DMS79 (cell line): Measurements from ENCODE around the gene LIMS4.
"Not testable (repeated sequence)": the region's sequence is repeated elsewhere in the genome, so short reads cannot be mapped to it uniquely, and the experiment has no call there.

ENCODE experiments used
- DNase-seq: peaks from one replicate; lab custom pipeline; 2025; lab: John Stamatoyannopoulos, UW

Gene LIMS4

GRCh38 chr2:110449127-110449947 lies 23.3 kb downstream of the LIMS4 start:
- not testable (repeated sequence) for DNase-seq

DNA sequence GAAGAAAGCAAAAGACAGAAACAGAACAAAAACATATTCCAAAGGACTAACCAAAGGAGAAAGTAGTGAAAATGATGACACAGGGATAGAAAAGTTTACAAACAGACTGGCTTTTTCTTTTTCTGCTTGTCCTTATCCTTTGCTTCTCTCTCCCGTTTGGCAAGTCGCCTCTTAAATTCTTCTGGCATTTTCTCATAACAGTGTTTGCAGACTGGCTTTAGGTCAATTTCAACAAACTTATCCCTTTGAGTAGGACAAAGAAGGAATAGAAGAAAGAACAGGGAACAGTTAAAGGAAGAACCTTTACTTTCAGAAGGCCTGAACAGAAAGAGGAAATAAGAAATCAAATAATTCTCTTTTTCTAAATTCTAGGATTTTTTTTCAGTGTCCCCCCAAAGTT lies 26.0 kb downstream of the LIMS4 start:
- DNase-seq = not testable (repeated sequence)

DNA sequence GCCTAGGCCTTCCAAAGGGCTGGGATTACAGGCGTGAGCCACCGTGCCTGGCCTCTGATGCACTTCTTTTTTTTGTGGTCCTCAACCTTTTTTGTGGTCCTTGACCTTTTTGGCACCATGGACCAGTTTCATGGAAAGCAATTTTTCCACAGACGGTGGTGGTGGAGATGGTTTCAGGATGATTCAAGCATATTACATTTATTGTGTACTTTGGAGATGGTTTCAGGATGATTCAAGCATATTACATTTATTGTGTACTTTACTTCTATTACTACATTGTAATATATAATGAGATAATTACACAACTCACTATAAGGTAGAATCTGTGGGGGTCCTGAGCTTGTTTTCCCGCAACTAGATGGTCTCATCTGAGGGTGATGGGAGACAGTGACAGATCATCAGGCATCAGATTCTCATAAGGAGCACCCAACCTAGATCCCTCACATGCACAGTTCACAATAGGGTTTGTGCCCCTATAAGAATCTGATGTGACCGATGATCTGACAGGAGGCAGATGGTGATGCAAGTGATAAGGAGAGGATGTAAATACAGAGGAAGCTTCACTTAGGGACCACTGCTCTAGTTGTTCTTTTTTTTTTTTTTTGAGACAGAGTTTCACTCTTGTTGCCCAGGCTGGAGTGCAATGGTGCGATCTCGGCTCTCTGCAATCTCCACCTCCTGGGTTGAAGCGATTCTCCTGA lies 29.2 kb downstream of the LIMS4 start:
- DNase-seq = not testable (repeated sequence)

DNA sequence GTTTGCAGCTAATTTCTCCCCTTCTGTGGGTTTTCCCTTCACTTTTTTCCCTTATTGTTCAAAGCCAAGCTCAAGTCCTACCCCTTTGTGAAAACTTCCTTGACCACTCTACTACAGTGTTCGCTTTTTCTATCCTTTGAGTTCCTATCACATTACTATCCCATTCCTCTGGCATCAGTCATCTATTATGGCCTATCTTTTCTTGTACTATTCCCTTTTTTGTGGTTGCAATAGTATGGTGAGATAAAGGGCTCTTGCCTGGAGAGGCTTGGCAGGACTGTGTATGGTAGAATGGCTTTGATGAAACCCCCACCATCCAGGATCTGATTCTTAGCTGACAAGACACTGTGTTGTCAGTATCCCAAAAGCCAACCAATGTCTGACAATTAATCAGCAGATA lies 30.7 kb downstream of the LIMS4 start:
- DNase-seq = not testable (repeated sequence)

DNA sequence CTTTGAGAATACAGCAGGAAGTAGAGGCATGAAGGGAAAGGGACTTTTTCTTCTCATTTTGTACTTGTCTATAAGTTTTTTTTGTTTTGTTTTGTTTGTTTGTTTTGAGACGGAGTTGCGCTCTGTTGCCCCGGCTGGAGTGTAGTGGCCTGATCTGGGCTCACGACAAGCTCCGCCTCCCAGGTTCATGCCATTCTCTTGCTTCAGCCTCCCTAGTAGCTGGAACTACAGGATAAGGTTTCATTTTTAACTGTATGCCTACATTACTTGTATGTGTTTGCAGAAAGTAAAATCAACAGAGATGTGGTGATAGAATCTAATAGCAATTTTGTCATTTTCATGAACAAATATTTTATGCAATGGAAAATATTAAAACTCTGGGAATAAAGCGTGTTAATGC lies 38.1 kb downstream of the LIMS4 start:
- DNase-seq = not testable (repeated sequence)

DNA sequence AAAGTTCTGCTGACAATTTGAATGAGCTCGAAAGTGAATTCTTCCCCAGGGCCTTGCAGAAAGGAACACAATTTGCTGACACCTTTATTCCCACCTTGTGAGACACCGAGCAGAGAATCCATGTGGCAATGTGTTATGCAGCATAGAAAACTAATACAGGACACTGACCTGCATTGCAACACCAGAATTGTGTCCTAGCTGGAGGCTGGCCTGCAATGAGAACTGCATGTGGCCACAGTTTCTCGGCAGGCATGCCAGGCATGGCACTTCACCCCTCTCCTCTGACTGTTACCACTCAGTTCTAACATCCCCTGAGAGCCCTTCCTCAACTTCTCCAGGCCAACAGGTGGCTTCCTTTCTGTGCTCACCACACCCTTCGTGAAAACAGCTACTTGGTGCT lies 46.9 kb downstream of the LIMS4 start:
- DNase-seq = not testable (repeated sequence)

DNA sequence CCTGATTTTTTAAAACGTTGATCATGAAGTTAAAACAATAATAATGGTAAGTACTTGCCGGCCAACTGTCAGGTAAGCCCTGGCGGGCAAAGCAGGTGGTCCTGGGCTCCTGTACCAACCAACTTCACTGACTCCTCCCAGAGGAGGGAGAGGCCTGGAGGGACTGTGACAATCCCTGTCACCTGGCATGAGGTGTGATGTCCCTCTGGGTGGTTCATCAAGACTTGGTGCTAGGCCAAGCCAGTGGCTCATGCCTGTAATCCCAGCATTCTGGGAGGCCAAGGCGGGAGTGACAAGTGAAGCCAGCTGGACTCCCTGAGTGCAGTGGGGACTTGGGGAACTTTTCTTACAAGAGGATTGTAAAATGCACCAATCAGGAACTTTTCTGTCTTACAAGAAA lies 48.2 kb downstream of the LIMS4 start:
- not testable (repeated sequence) for DNase-seq

- DNase-seq = not testable (repeated sequence)
Measured at GRCh38 chr2:110423574-110423962, 49.0 kb downstream of the LIMS4 start.

- DNase-seq = not testable (repeated sequence)
Measured at GRCh38 chr2:110422852-110423573, 49.6 kb downstream of the LIMS4 start.

DNA sequence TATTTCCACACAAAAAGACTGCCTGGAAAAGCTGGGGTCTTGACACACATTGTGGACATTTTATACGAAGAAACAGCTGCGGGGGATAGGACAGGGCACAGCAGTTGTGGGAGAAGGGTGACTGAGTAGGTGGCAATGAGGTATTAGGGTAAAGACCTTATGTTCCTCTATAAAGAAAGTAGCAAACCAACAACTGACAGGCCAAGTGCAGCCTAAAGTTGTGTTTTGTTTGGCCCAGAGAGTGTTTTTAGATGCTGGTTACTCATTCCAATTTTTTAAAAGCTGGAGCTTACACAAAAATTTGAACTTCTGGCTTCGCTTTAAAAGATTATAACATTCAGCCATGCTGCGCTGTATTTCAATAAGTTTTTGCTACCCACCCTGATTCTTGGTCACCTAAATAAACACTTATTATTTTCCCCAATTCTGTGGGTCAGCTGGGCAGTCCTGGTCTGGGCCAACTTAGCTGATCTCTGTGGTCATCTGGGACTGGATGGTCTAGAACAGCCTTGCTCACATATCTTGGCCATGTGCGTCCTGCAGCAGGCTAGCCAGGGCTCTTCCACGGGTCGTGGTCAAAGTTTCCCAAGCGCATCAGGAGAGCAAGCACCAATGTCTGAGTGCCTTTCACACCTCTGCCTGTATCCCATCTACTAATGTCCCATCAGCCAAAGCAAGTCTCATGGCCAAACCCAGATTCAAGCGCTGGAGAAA lies 51.8 kb downstream of the LIMS4 start:
- DNase-seq = not testable (repeated sequence)

DNA sequence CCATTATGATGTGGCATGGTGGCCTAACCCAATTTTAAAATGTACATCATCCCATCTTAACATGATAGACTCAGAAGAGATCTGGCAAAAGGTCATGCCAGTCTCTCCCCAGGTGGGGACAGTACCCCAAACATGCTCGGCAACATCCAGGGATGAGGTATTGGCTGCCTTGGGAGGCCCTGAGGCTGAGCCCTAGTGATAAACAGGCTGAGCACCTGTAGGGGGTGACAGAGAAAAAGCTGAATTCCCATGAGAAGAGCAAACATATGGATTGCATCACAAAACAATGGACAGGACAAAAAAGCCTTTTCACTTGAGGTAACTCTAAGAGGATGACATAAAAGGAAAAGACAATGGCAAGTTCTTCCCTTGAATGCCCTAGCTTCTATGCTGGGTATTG lies 65.5 kb downstream of the LIMS4 start:
- not testable (repeated sequence) for DNase-seq

- not testable (repeated sequence) for DNase-seq
Measured at GRCh38 chr2:110404988-110405387, 67.6 kb downstream of the LIMS4 start.

- DNase-seq = not testable (repeated sequence)
Measured at GRCh38 chr2:110404246-110404645, 68.4 kb downstream of the LIMS4 start.

- DNase-seq = not testable (repeated sequence)
Measured at GRCh38 chr2:110401001-110401618, 71.5 kb downstream of the LIMS4 start.

DNA sequence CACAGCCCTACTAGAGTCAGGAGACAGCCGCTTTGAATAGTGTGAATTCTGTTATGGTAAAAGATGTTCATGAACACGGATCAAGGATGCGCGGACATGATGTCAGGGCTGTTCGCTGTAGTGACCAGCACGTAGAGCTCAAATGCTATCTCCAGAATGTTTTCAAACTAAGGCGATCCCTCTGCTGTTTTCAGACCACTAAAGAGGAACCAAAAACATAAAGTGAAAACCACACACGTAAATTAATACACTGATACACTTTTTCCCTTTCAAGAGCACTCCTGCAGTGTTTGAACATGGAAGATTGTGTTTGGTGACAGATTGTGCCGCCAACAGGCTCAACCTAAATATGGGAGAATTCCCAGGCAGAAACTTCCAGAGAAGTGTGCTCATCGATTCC lies 73.2 kb downstream of the LIMS4 start:
- not testable (repeated sequence) for DNase-seq

DNA sequence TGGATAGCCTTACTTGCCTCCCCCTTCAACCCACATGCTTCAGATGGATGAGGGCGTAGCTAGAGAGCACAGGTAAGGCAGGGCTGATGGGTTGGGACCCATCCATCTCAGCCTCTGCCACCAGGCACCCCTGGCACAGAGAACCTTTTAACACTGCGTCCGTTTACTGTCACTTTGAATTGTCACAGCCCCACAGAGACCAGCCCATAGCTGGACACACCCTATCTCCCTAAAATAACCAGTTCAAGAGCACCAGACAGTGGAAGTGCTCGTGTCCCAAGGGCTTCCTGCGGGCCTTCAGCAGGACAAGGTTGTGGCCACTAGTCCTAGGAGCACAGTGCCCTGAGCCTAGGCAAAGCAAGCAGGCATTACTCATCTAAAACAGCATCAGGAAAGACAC lies 76.6 kb downstream of the LIMS4 start:
- not testable (repeated sequence) for DNase-seq
